CD14-positive monocyte (primary cell): ENCODE measurements around the gene ABTB2. TPM values are rescaled to one million over a fixed set of nuclear protein-coding genes. Genes with fewer than 3 reads are reported as not detected.

Experiments used
- DNase-seq, 3 donors: peaks; one replicate each; pipeline ENCODE4 v3.0.0-alpha.2; 2011 to 2022
- H2AFZ ChIP-seq: 2 replicates; pipeline ENCODE4 v1.6.0; 2012; ENCODE audit warnings: mild to moderate bottlenecking, low read depth, low read length, inconsistent platforms; ENCODE audit not compliant: insufficient read depth, poor library complexity, severe bottlenecking
- H3K27ac ChIP-seq, 2 donors: 1 replicate in 1 of 2; 2 replicates in 1 of 2; pipeline ENCODE4 v1.5.1; 2012 to 2013; ENCODE audit warnings: low read length in 2 of 2, control low read depth in 1 of 2, inconsistent platforms in 1 of 2, low read depth in 1 of 2, mild to moderate bottlenecking in 1 of 2
- H3K27me3 ChIP-seq, 2 donors: one replicate each; pipeline versions ENCODE4 v1.6.0 to v1.6.1; 2011 to 2013; ENCODE audit warnings: low read length in 2 of 2; ENCODE audit not compliant: control insufficient read depth in 2 of 2, insufficient read depth in 2 of 2
- H3K36me3 ChIP-seq, 2 donors: replicated peaks in 1 of 2; 1 replicate in 1 of 2; 2 replicates in 1 of 2; pipeline versions ENCODE4 v1.5.1 to v1.6.1; 2012 to 2013; ENCODE audit warnings: low read length in 2 of 2, control low read depth in 1 of 2, inconsistent platforms in 1 of 2, mild to moderate bottlenecking in 1 of 2; ENCODE audit not compliant: insufficient read depth in 2 of 2, control insufficient read depth in 1 of 2
- H3K4me1 ChIP-seq, 2 donors: 1 replicate in 1 of 2; 2 replicates in 1 of 2; pipeline versions ENCODE4 v1.5.1 to v1.6.1; 2012 to 2013; ENCODE audit warnings: low read length in 2 of 2, control low read depth in 1 of 2, inconsistent platforms in 1 of 2, mild to moderate bottlenecking in 1 of 2, moderate library complexity in 1 of 2; ENCODE audit not compliant: insufficient read depth in 2 of 2, control insufficient read depth in 1 of 2
- H3K4me2 ChIP-seq: replicated peaks from 2 replicates; pipeline ENCODE3; 2012; ENCODE audit warnings: low read length, moderate library complexity, mild to moderate bottlenecking; ENCODE audit not compliant: poor library complexity, severe bottlenecking; ENCODE audit errors: extremely low read depth
- H3K4me3 ChIP-seq, 3 experiments: fragments of 200-600 bp in 1 of 3; sonication (generic) in 1 of 3; replicated peaks in 1 of 3; 1 replicate in 2 of 3; 2 replicates in 1 of 3; pipeline ENCODE4 v1.5.1; 2011 to 2013; ENCODE audit warnings: low read length in 3 of 3, mild to moderate bottlenecking in 3 of 3, control low read depth in 2 of 3, low read depth in 2 of 3, inconsistent platforms in 1 of 3, moderate library complexity in 1 of 3
- H3K79me2 ChIP-seq: 2 replicates; pipeline ENCODE4 v1.6.0; 2012; ENCODE audit warnings: mild to moderate bottlenecking, control low read depth, inconsistent platforms, low read length, moderate library complexity; ENCODE audit not compliant: insufficient read depth
- H3K9ac ChIP-seq: 2 replicates; pipeline ENCODE4 v1.6.0; 2017; ENCODE audit warnings: low read length, mild to moderate bottlenecking; ENCODE audit not compliant: insufficient read depth, poor library complexity, severe bottlenecking
- H3K9me3 ChIP-seq, 2 donors: replicated peaks in 1 of 2; 1 replicate in 1 of 2; 2 replicates in 1 of 2; pipeline versions ENCODE4 v1.5.1 to v1.6.1; 2012 to 2013; ENCODE audit warnings: low read length in 2 of 2, control low read depth in 1 of 2; ENCODE audit not compliant: control insufficient read depth in 1 of 2, insufficient read depth in 1 of 2
- H4K20me1 ChIP-seq: 2 replicates; pipeline ENCODE4 v1.6.0; 2012; ENCODE audit warnings: mild to moderate bottlenecking, low read length, control low read depth, moderate library complexity; ENCODE audit not compliant: insufficient read depth
- H3K27ac Mint-ChIP-seq, 7 donors: one replicate each; pipeline ENCODE4 v1.8.0; 2020; ENCODE audit warnings: mild to moderate bottlenecking in 7 of 7, mixed read lengths in 7 of 7, moderate library complexity in 6 of 7, inconsistent platforms in 2 of 7
- H3K27me3 Mint-ChIP-seq, 3 donors: one replicate each; pipeline ENCODE4 v1.8.0; 2021 to 2022; ENCODE audit warnings: low read depth in 3 of 3, mild to moderate bottlenecking in 3 of 3, mixed read lengths in 3 of 3, moderate library complexity in 3 of 3, inconsistent platforms in 1 of 3
- H3K36me3 Mint-ChIP-seq, 2 donors: one replicate each; pipeline ENCODE4 v1.8.0; 2020; ENCODE audit warnings: mixed read lengths in 2 of 2, inconsistent platforms in 1 of 2, mild to moderate bottlenecking in 1 of 2
- H3K4me1 Mint-ChIP-seq: one replicate; pipeline ENCODE4 v1.8.0; 2020; ENCODE audit warnings: mild to moderate bottlenecking, mixed read lengths
- H3K4me3 Mint-ChIP-seq, 2 donors: one replicate each; pipeline ENCODE4 v1.8.0; 2020; ENCODE audit warnings: mild to moderate bottlenecking in 2 of 2, mixed read lengths in 2 of 2, moderate library complexity in 1 of 2
- H3K9me3 Mint-ChIP-seq, 7 donors: one replicate each; pipeline ENCODE4 v1.8.0; 2020 to 2022; ENCODE audit warnings: mixed read lengths in 7 of 7, mild to moderate bottlenecking in 6 of 7, moderate library complexity in 6 of 7, inconsistent platforms in 2 of 7
- CTCF ChIP-seq: fragments of 200-600 bp; IDR thresholded peaks from one replicate; pipeline ENCODE4 v1.8.0; 2022; ENCODE audit warnings: antibody characterized with exemption, mild to moderate bottlenecking
- WGBS: methylation state at CpG from one replicate; pipeline ENCODE4 v1.1.5; 2013; ENCODE audit warnings: missing lambda C conversion rate; ENCODE audit not compliant: insufficient coverage; 5-methylcytosine and 5-hydroxymethylcytosine counted together
- intact Hi-C, 2 donors: fragments of 100-400 bp; cut with micrococcal nuclease; formaldehyde crosslinking; loops; one replicate each; pipeline versions ENCODE4 v1.15.0 to v1.15.1; 2023
- polyA plus RNA-seq, 3 donors: library from polyadenylated mRNA; depleted of rRNA in 1 of 3; unstranded in 2 of 3; stranded (reverse) in 1 of 3; fragments of 300-500 nt in 2 of 3; fragments of >200 nt in 1 of 3; fragmentation: Illumina TruSeq in 2 of 3; gene quantifications; 1 replicate in 2 of 3; 2 replicates in 1 of 3; pipeline ENCODE4 v1.2.3, GENCODE V29; 2012 to 2021

The ABTB2 gene
- polyA plus RNA-seq, 3 donors: 0.25 to 1.7 (median 0.26) TPM

- no peaks in the 10 kb centered on the region for H3K36me3 ChIP-seq
- no peaks in the 10 kb centered on the region for H3K9me3 ChIP-seq
- H3K27me3 ChIP-seq: no peaks in the 10 kb centered on the region
- H3K79me2 ChIP-seq: no peaks in the 10 kb centered on the region
- Mint-ChIP-seq H3K27ac (no peak overlapping the region), H3K36me3 (no peaks in the 10 kb centered on the region), H3K4me3 (no peak overlapping the region), H3K4me1 (peaks cover 2% of the 10 kb centered on the region), H3K27me3 (peaks cover 0 to 2% (median 1%) of the 10 kb centered on the region in 3 donors), H3K9me3 (peaks cover 0 to 3% (median 0%) of the 10 kb centered on the region in 7 donors)
- intact Hi-C loops: no loop called here
- 87% methylated on average over 5 of the region's 11 CpGs for WGBS
- no peak overlapping the region for H3K4me3 ChIP-seq
- no peaks in the 10 kb centered on the region for H4K20me1 ChIP-seq
- H3K4me1 ChIP-seq: no peaks in the 10 kb centered on the region
- no peak for DNase-seq
- no peak for TF ChIP-seq CTCF
- no peak overlapping the region for H2AFZ ChIP-seq
- H3K27ac ChIP-seq: no peak overlapping the region
- H3K4me2 ChIP-seq: no peak overlapping the region
- no peak overlapping the region for H3K9ac ChIP-seq
Measured at GRCh38 chr11:34242037-34242625, 115.7 kb downstream of the ABTB2 start.

- Histone ChIP-seq H4K20me1 (no peaks in the 10 kb centered on the region), H3K79me2 (no peaks in the 10 kb centered on the region), H3K9me3 (no peaks in the 10 kb centered on the region), H3K27ac (no peak overlapping the region), H3K27me3 (no peaks in the 10 kb centered on the region), H2AFZ (no peak overlapping the region), H3K9ac (no peak overlapping the region), H3K4me1 (no peaks in the 10 kb centered on the region), H3K4me3 (no peak overlapping the region), H3K36me3 (no peaks in the 10 kb centered on the region), H3K4me2 (no peak overlapping the region)
- peaks cover 0 to 2% (median 0%) of the 10 kb centered on the region in 7 donors for H3K9me3 Mint-ChIP-seq
- H3K27me3 Mint-ChIP-seq: peaks cover 1 to 3% (median 2%) of the 10 kb centered on the region in 3 donors
- TF ChIP-seq CTCF: no peak
- DNase-seq: no peak
- no peak overlapping the region for H3K4me3 Mint-ChIP-seq
- intact Hi-C loops: no loop called here
- no peaks in the 10 kb centered on the region for H3K36me3 Mint-ChIP-seq
- H3K4me1 Mint-ChIP-seq: peaks cover 2% of the 10 kb centered on the region
- 93% methylated on average over 8 of the region's 8 CpGs for WGBS
- no peak overlapping the region for H3K27ac Mint-ChIP-seq
Measured at GRCh38 chr11:34240150-34240494, 117.7 kb downstream of the ABTB2 start.
